Activated CD8-positive, alpha-beta memory T cell treated with anti-CD3 and anti-CD28 coated beads for 1 hour (primary cell): ENCODE measurements around the gene FAM43B.
A peak's percentile ranks its signal among the peaks of the same experiment; 100 is the strongest.
"Not testable (repeated sequence)": the region's sequence is repeated elsewhere in the genome, so short reads cannot be mapped to it uniquely, and the experiment has no call there.

Experiments
- DNase-seq, 2 donors: peaks; one replicate each; pipeline ENCODE4 v3.0.0-alpha.2; 2020; ENCODE audit warnings: low read depth in 1 of 2; ENCODE audit errors: extremely low read depth in 1 of 2

FAM43B gene, protein sequence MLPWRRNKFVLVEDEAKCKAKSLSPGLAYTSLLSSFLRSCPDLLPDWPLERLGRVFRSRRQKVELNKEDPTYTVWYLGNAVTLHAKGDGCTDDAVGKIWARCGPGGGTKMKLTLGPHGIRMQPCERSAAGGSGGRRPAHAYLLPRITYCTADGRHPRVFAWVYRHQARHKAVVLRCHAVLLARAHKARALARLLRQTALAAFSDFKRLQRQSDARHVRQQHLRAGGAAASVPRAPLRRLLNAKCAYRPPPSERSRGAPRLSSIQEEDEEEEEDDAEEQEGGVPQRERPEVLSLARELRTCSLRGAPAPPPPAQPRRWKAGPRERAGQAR

DNA sequence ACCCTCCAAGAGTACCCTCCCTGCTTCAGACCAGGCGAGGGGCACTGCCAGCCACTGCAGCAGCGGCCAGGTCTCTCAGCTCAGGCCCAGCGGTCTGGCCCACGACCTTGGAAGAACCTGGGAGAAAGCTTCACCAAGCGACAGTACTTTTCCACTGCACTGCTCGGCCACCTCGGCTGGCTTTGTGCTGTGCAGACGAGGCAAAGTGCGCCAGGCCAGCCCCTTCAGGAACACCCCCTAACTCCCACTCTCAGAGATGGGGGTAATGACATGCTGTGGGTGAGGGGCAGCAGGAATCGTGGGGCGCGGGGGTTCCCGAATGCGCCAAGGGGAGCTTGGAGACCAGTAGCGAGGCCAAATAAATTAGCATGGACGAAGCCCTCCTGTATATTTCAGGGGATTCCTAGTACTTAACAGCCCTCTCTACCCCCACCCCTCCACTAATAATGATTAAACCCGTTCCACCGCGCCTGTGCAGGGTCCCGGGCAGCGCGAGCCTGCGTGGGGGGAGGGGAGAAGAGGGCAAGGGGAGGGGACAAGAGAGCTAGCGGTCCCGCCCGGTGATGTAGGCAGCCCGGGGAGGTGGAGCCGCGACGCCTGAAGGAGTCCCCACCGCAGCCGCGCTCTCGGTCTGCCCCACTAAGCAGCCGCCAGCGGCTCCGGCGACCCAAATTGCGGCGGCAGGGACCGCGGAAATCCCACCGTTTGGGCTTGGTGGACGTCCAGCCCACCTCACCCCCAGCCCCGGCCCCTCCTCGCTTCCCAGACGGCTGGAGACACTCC is at the start of gene FAM43B:
FAM43B (plus strand) TSS at position 629 of the 783 bp plus-strand sequence. CDS start 401 bp downstream, outside the sequence.
- no peak for DNase-seq

DNA sequence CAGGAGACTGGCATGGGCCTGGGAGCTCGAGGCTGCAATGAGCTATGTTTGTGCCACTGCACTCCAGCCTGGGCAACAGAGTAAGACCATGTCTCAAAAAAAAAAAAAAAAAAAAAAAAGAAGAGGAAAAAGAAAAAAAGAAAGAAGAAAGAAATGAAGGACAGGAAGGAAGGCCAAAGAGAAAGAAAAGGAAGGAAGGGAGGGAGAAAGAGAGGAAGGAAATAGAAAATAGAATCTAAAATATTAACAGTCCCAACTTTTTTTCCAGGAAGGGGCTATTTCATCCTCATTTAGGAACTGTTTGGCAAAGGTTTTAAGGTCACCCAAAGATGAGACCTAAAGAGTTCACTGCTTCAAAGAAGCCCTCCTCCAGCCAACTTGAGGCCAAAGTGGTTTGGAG is 46.9 kb upstream of the FAM43B start:
- no peak for DNase-seq

DNA sequence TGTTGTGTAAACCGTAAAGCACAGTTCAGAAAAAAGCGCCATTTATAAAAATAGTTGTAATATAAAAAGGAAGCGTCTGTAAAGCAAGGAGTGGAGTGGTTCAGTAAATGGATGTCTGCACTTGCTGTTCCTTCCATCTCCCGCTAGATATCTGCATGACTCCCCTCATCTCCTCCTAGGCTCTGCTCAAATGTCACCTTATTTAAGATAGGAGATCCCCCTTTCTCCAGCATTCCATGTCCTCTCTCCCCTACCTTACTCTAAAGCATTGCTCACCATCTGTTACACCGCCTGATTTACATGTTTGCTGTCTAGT is 45.2 kb upstream of the FAM43B start:
- no peak for DNase-seq

DNA sequence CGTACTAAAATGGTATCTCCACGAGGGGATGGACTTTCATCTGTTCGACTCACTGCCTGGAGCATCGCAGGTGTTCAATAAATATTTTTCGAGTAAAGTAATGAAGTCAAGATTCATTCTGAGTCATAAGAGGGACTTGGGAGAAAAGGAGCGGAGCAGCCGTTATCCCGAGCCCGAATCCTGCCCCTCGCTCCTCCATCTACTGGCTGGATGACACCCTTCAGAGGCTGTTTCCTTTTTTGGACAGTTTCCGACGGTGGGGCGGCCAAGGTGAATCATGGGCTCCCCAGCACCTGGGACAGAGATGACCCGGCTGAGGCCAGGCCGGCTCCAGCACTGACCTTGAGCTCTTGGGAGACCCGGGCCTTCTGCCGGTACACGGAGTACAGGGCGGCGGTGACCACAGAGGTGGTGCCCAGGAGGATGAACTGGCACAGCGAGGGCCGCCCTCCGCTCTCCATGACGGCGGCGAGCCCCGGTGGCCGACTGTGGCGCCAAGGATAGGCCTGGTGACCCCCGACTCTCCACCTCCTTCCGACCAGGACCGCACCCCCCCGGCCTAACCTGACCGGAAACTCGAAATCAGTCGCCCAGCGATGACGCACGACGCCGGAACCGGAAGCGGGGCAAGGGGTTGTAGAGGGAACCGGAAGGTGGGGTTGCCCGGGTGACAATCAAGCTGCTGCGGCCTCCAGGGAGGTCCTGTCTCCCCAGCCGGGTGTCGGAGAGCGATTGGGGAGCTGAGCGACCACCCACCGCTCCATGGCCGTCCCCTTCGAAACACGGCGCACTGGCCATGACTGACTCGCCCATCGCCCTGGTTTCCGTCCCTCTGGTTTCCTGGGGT is 44.6 kb upstream of the FAM43B start, which contains the start of gene MUL1:
MUL1 (minus strand) TSS at position 588 of the 847 bp plus-strand sequence; CDS start at position 461, 127 bp downstream.
- DNase-seq = peak; percentile 82 to 92

DNA sequence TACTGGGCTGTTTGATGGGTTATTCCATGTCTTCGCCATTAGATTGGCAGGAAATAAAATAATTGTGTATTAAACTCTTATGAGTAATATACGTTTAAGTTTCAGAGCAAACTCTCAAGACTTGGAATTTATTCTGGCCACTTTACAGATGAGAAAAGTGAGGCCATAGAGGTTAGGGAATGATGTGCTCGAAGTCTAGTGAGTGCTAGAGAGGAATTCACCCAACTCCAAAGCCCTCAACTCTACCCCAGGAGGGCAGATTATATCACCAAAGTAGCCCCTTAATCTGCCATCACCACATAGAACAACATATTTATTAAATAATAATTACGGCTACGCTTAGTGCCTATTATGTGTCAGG is 44.0 kb upstream of the FAM43B start:
- no peak for DNase-seq

DNA sequence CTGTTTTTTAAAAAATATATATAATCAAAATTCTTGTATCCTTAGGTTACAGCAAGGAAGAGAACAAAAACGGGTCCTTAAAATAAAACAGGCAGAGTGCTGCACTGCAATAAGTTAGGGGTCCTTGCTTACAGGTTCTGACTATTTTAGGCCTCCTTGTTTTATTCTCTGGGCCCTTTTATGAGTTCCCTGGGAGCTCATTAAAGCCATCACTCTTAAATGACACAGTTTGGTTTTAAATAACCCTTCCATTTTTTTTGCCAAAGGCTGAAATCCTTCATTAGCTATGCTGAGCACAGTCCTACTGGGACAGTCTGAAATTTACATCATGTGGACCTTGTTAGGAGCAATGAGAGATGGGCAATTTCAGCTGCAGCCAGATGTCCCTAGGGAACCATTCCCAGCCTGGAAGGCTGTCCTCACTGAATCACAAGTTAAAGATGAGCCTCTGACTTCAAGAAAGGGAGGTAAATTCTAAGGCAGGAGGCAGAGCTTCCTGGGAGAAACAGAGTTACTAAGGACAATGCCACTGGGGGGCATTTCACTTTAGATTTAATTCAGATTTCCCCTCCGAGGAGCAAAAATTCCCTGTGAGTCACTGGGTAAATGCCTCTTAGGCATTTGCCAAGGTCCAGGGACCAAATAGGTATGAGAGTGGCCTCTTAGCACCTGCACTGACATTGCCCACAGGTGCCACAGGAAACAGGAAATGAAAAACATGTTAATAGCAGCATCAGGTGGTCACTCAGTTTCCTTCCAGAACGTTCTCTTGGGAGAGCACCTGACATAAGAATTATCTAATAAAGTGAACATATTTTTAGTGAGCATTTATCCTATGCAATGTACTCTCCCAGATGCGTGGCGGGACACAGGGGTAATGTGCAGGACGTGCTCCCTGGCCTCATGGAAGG is 40.6 kb upstream of the FAM43B start:
- no peak for DNase-seq

DNA sequence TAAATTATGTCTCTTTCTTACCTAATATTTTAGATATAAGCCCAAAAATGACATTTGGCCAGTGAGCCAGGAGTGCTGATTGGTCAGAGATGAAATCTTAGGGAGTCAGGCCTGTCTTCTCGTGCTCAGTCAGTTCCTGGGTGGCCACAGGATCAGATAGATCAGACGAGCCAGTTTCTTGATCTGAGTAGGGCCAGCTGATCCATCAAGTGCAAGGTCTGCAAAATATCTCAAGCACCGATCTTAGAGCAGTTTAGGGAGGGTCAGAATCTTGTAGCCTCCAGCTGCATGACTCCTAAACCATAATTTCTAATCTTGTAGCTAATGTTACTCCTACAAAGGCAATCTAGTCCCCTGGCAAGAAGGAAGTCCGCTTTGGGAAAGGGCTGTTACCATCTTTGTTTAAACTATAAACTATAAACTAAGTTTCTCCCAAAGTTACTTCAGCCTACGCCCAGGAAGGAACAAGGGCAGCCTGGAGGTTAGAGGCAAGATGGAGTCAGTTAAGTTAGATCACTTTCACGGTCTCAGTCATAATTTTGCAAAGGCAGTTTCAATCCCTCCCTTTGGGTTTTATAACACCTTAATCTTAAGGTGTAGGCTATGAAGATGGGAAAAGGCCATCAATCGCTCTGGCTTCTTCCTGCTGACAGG is 32.6 kb upstream of the FAM43B start:
- not testable (repeated sequence) for DNase-seq

DNA sequence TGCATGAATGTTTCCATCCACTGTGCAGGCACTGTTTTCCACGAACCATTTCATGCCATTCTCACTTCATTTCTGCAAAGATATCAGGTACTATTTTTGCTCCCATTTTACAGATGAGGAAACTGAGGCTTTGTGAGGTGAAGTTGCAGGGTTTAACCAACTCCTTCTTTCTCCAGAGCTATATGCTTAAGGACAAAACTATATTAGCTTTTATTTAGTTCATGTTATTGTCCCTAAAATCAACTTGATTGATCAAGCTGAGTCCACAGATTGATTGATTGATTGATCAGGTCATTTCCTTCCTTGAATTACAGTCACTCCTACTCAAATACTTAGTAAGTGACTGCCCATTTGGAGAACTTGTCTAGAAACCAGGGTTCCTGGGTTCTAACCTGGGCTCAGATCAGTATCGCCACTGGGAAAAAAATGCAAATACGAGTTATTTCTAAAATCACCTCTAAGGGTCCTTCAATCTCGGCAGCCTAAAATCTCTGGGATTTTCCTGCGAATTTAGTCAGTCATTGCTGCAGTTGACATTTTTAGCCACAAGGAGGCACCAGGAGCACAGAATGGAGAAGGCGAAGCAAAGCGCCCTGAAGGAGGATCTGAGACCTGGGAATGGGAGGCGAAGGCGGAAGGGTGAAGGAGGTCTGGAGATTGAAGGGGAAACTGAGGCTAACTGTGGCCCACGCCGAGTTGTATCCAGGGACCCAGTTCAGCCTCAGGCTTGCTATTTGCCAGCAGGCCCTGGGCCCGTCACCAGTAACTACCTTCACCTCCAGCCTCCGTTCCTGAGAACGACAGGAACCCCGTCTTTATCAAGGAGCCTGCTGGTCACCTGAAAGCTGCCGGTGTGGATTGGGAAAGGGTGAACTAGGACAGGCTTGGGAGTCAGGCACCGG is 30.2 kb upstream of the FAM43B start:
- peak; percentile 27 to 38 for DNase-seq

DNA sequence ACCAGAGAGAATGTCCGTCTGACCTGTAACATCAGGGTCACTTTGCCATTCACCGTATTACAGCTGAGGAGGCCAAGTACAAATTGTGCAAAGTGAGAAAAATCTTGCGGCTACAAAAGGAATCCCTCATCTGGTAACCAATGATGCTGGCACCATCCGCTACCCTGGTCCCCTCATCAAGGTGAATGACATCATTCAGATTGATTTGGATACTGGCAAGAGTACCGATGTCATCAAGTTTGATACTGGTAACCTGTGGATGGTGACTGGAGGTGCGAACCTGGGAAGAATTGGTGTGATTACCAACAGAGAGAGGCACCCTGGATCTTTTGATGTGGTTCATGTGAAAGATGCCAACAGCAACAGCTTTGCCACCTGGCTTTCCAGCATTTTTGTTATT is 26.1 kb upstream of the FAM43B start:
- DNase-seq = no peak

DNA sequence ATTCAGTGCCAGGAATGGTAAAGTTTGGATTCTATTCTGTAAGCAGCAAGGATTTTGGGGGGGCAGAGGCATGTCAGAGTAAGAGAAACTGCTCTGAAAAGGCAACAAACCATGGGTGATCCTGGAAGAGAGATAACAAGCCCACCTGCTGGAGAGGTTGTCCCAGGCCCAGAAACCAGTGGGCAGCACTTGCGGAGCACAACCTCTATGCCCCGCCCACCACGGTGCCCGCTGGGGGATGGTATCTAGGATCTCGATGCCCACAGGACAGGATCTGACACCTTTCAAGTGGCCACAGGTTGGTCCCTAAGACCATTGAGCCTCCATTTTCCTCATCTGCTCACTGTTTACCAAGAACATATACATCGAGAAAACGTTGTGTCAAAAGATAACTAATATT is 24.2 kb upstream of the FAM43B start:
- DNase-seq = no peak

DNA sequence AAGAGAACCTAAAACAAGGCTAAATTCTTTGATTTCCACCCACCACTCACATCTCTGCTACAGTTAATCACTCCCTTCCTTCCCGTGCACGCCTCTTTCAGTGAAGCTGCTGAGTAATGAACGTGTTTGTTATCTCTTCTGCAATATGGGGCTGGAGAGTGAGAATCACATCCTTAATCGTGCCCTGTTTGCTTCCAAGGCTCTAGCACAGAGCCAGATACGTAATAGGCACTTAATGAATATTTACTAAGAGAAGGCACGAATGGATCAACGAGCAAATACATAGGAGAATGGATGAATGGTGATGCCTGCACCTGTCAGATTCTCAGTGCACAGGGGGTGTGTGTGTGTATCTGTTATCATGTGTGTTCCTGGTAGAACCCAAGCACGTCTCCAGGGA is 22.1 kb upstream of the FAM43B start:
- DNase-seq = no peak

DNA sequence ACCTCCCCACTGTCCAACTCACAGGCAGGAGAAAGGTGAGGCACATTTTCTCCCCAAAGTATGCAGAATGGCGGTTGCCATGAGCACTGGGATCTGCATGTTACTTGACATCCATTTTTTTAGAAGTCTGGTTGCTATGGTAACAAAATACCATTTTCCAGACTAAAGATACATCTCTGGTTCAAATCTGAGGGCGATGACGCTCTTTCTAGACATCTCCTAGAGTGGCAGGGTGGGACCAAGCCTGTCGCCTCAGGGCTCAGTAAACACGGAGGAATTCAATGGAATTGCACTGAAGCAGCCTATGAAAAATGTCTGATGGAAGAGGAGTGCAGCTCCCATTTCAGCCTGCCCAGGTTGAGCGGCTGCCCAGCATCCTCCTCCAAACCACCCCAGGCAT is 21.5 kb upstream of the FAM43B start:
- no peak for DNase-seq

DNA sequence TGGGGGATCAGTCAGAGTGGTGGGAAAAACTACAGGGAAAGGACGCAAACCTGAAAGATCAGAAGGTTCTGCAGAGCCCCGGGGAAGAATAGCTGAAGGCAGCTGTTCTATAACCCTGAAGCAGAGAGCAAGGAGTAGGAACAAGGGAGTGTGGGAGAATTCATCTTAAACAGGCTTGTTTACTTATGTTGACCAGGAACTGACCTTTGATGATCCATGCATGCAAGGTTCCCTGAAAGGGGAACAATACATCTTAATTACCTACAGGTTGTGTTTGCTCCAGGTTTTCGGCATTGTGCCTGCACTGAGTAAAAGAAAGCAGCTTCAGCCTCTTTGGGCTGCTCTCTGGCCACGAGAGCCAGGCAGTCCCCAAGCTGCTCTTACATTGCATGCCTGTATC is 18.7 kb upstream of the FAM43B start:
- DNase-seq = no peak

DNA sequence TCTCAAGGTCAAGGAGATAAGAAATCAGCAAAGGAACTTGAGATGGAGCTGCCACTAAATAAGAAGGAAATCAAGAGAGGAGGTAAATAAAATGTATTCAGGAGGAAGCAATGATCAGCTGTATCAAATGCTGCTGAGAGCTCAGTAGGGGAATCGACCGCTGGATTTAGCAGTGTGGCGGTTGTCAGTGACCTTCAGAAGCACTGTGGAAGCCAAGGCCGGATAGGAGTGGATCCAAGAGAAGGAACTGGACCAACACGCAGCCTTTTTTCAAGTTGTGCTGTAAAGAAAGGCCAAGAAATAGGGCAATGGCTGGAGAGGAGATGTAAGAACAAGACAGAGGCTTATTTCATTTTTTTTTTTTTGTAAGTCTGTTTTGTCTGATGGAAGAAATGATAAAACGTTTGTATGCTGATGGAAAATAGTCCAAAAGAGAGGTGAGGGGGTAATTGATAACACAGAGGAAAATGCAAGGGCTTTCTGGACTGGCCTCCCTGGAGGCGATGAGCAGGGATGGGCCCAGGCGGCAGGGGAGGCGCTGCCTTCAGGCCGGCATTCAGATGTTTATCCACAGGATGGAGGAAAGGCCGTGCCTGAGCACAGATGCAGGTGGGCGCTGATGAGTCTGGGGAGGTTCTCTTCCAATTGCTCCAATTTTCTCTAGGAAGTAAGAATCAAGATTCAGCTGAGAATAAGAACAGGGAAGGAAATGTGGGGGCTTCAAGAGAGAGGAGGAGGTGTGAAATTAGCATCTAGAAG is 17.5 kb upstream of the FAM43B start:
- no peak for DNase-seq

DNA sequence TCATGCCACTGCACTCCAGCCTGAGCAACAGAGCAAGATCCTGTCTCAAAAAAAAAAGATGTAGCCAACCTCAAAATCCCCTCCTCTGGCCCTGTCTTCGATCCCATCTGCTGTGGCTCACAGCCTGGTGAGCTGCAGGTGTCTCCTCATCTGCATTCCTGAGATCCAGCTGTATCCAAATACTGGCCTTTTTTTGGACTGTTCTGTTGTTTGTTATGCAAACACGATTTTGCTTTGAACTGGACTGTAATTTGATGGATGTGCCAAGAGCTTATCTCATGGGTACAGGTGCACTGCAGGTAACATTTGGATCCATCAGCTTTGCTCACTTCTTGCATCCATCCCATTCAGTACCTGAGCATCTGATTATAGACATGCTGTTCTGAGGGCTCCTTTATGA is 14.1 kb upstream of the FAM43B start:
- DNase-seq = no peak

DNA sequence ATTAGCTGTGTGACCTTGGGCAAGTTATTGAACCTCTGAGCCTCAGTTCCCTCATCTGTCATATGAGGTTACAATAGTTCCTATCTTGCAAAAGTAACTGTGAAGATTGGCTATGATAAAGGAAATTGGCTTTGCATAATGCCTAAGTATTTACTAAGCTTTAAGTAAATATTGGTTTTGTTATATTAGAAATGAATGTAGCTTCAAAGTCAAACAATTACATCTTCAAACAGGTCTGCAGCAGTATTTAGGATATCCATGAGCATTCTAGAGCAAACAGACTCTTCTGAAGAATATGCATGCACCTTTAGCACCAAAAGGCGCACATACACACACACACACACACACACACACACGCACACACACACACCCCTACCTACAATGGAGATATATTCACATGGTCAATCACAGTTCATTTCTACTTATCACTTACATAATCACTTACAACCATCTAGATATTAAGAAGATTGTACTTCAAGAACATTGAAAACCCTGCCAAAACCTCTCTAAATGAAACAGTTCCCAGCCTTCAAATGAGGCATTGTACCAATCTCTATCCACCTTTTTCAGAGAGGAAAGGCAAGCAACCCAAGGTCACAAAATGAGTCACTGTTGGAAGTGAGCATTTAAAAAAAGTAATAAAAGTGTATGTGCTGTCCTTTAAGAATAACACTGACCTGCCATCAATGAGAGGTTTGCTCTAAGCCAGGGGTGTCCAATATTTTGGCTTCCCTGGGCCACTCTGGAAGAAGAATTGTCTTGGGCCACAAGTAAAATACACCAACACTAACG is 13.4 kb upstream of the FAM43B start:
- DNase-seq = no peak

DNA sequence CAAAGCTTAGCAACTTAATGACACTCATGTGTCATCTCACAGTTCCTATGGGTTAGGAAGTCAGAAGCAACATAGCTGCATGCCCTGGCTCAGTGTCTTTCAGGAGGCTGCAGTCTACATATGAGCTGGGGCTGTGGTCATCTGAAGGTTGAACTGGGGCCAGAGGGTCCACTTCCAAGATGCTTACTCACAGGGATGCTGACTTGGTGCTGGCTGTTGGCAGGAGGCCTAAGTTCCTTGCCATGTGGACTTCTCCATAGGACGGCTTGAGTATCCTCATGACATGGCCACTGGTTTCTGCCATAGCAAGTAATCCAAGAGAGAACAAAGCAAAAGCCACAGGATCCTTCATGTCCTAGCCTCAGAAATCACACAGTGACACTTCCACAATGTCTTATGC is 12.1 kb upstream of the FAM43B start:
- no peak for DNase-seq
